EH (cell line): ENCODE results near the gene CAGE1.

Experiments used
- DNase-seq: peaks from one replicate; pipeline ENCODE4 v3.0.0-alpha.2; 2015; ENCODE audit warnings: low read depth

CAGE1 gene

DNA sequence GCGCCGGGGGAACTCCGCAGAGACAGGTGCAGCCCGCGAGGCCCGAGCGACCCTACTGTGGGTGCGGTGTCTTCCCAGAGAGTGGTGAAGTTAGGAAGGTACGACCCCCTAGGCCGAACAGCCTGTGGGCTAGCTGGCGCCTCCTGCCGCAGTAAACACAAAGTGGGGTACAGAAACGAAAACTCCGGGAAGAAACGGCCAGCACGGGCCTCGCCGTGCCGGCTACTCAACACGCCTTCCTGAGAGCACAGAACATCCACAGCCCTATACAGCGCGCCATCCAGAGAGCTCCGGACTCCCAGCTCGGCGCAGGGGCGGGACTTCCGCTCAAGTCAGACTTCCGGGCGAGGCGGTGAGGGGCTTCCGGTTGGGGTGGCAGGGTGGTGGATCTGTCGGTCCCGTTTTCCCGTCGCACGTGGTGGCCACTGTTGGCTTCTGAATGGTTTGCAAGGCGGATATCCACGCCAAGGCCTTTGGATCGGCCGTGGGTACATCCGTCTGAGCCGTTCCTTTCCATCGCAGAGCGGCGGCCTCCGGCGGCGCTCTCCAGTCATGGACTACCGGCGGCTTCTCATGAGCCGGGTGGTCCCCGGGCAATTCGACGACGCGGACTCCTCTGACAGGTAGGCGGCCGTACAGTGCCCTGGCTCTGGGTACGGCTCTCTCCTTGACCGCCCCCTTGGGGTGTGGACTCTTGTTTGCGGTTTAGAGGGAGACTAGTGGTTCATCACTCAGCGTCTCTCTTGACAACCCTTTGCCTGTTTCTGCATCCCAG is at the start of gene CAGE1, which contains the start of gene RIOK1:
CAGE1 (minus strand) TSS at position 292 of the 775 bp plus-strand sequence. CDS start 2,569 bp downstream, outside the sequence.
RIOK1 (plus strand) TSS at position 358 of the 775 bp plus-strand sequence; CDS start at position 553, 195 bp downstream.
- DNase-seq = peak; percentile 97

DNA sequence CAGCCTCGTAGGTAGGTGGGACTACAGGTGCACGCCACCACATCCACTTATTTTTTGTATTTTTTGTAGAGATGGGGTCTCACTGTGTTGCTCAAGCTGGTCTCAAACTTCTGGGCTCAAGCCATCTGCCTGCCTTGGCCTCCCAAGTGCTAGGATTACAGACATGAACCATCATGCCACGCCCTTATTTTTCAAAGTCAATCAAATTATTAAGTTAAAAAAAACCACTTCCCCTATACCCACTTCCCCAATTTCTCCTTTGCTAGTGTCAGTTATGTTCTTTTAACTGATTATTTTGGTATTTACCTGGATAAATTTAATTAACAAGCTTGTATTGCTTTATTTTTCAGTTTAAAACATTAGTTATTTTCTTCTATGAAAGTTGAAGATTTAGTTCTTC is 49.7 kb upstream of the CAGE1 start:
- no peak for DNase-seq

DNA sequence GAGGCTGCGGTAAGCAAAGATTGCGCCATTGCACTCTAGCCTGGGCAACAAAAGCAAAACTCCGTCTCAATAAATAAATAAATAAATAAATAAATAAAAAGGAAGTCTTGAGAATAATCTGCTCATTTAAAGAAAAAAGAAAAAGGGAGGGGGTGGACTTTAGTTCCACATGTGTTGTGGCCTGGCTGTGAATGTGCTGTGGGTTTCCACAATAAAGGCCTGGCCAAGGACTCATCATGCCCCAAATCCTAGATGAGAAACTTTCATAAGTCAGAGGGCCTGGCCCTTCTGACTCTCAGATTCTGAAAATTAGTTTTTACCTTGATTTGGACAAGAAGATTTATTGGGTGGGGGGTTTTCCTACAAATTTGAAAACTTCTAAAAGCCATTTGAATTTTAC is 48.5 kb upstream of the CAGE1 start:
- DNase-seq = no peak

DNA sequence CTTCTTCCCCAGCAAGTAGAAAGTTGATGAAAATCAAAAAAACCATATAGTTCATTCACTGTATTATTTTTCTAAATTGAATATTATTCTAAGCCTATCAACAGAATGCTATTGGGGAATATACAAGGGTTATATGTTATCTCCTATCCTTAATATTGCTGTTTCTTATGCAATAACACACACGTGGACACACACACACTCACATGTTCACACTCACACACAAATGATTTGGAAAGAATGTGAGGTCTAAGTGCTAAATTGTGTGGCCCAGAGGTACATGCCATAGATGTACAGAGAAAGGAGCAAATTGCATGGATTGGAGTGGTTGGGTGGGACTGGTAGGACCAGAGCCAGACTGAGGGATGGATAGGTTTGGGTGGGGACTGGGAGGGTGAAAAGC is 45.1 kb upstream of the CAGE1 start:
- no peak for DNase-seq

DNA sequence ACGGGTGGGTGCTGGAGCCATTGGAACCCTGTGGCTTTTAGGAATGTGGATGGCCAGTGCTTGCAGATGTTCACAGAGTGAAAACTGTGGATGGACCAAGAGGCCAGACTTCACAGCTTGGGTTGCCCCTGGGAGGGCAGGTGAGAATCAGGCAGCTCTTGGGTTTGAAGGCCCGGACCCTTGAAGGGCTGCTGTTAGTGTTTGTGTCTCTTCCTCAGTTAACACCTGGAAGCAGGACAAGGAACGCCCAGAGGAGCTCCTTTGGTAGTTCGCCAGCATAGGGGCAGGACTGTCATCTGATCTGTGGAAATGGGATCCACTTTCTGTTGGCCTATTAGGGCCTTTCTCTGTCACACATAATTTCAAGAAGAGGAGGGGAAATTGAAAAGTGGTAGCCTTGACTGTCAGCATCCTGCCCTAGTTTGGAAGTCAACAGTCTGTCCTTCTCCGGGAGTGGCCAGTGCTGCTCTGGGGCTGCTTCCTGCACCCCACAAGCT is 43.6 kb upstream of the CAGE1 start:
- peak; percentile 38 for DNase-seq

DNA sequence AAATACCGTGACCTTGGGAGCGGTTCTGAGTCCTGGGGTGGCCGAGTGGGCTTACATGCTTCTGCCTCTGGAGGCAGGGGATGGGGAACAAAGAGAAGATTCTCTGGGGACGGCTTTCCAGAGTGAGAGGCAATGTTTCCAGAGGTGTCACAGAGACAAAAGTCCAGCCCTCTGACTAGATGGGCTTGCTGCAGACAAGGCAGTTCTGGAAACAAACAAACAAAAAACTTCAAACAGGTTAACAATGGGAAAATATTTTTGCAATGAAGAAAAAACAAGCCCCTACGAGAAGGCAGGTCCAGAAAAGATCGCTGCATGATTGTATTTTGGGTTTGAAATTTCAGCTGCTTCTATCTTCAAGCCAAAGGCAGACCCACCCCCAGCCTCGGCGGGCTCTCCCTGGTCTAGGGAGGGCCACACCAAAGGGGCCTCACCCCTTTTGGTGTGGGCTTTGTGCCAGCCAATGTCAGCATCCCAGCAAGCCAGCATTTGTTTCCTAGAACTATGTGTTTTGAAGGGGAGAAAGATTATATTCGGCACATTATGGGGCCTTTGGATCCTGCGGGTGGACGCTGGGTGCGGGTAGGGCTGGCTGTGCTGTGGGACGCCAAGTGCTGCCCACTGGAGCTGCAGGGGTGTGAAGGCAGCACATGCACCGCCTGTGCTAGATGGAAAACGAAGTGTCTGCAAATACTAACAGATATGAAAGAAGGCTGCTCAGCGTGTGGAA is 43.0 kb upstream of the CAGE1 start:
- DNase-seq = no peak

DNA sequence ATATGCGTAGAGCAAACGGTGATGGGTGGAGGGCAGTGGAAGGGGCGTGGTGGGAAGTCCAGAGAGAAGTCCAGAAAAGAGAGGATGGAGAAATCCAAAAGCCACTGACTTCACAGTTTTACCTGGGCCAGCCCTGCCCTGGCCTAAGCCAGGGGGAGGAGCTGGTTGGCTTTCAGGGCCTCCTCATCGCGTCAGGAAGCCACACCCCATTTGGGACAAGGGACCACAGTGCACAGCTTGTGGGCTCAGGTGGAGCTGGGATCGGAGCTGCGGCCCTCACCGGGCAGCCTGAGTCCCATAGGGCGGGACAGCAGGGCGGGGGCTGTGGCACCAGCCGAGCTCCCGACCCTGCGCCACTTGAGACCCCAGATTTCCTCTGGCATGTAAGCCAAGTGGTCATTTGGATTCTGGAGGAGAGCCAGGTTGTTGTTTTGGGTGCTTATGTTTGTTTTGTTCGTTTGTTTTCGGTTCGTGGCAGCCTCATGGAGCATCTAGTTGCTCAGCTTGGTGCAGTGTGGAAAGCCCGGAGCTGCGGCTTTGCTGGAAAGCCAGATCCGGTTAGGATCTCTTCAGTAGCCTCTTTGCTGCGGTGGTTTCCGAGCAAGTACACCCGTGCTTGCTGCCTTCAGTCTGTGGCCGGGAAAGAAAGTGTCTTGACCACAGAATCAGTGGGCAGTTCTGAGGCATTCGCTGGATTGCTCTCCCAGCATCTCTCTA is 42.3 kb upstream of the CAGE1 start:
- DNase-seq = peak; percentile 19

DNA sequence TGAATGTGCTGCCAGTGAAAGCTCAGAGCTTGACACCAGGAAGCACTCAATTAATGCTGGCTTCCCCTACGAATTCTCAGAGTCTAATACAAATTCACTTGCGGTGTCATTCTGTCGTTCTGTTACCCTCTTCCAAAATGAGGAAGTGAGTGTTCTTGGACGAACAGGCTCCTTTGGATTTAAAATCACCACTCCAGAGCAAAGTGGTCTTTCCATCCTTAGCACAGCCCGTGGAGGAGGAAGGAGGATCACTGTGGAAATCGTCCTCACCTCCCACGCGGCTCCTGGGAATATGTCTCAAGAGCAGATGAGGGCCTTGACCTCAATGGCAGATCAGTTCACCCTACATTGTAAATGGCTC is 41.8 kb upstream of the CAGE1 start:
- DNase-seq = no peak

DNA sequence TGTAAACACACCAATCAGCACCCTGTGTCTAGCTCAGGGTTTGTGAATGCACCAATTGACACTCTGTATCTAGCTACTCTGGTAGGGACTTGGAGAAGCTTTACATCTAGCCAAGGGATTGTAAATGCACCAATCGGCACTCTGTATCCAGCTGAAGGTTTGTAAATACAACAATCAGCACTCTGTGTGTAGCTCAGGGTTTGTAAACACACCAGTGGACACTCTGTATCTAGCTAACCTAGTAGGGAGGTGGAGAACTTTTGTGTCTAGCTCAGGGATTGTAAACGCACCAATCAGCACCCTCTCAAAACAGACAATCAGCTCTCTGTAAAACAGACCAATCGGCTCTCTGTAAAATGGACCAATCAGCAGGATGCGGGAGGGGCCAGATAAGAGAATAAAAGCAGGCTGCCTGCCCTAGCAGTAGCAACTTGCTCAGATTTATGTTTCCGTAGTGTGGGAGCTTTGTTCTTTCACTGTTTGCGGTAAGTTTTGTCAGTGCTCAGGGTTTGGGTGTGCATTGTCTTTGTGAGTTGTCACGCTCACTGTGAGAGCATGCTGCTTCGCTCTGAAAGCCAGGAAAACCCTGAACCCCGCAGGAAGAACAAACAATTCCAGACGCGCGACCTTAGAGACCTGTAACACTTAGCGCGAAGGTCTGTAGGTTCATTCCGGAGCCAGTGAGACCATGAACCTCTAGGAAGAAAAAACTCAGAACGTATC is 37.1 kb upstream of the CAGE1 start:
- DNase-seq = no peak

DNA sequence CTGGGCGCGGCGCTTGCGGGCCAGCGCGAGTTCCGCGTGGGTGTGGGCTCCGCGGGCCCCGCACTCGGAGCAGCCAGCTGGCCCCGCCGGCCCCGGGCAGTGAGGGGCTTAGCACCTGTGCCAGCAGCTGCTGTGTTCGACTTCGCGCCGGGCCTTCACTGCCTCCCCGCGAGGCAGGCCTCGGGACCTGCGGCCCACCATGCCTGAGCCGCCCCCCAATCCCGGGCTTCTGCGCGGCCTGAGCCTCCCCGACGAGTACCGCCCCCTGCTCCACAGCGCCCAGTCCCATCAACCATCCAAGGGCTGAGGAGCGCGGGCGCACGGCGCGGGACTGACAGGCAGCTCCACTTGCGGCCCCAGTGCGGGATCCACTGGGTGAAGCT is 36.3 kb upstream of the CAGE1 start:
- no peak for DNase-seq

DNA sequence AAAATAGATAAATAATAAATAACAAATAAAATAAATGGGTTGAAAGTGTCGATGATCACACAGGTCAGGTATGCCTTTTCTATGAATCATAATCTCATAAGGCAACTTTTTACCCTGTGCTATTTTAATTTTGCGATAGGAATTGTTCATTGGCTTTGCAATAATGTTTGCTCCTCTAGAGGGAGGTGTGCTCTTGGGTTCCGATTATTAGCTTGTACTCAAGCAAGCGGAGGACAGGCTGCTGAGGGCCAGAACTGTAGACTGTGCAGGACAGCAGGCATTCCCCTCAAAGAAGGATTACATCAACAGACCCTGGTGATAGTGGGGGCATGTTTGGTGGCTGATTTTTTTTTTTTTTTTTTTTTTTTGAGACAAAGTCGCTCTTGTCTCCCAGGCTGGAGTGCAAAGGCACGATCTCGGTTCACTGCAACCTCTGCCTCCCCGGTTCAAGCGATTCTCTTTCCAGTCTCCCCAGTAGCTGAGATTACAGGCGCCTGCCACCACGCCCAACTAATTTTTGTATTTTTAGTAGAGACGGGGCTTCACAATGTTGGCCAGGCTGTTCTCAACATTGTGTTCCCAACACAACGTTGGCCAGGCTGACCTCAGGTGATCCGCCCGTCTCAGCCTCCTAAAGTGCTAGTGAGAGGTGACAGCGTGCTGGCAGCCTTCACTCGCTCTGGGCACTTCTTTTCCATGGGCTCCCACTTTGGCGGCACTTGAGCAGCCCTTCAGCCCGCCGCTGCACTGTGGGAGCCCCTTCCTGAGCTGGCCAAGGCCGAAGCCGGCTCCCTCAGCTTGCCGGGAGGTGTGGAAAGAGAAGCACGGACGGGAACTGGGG is 35.6 kb upstream of the CAGE1 start:
- peak; percentile 48 for DNase-seq

DNA sequence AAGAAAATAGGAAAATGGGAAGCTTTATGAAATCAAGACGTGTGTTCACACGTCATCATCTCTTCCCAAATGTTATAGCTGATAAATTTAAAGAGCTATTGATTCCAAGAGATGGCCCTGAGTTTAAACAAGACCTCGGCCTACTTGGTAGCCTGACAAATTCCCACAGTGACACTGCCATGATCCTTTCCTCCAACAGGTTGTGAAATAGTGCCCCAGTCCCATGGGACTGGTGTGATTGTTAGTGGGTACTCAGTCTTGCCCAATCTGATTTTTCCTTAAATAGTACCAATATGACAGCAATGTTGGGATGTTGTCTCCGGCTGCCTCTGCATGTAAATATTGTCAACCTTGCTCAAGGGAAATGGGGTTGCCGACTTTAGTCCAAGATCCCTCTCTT is 34.5 kb upstream of the CAGE1 start:
- no peak for DNase-seq

DNA sequence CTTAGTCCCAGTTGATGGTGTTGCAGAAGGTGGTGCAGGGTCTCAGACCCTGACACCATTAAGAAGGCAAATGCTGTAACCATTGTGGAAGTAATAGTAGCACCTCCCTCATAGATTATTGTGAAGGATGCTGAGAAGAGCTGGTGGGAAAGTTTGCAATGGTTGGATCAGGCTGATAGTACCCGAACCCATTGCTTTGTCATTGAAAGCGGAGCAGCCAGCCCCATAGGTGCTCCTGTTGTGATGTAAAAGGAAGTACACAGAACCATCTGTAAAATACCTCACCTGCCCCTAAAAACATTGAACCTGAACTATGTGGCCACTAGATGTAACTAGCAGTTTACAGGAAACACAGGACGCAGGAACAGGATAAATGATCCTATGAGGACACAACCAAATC is 31.5 kb upstream of the CAGE1 start:
- DNase-seq = no peak

DNA sequence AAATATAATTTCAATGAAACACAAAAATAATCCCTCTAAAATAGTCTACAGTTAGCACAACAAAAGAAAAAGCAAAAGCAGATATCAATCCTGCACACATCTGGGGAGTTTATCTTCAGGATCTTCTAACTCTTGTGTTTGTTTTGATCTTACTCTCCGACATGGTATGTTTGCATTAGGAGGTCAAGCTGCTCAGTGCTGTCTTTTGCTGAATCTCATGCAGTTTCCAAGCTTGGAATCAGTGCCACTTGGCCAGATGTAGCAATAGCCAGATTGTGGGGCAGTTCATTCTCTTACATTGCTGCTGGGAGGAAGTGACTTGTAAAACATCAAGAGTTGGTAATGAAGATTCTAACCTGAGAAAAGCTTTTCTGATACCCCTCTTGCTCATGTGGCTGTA is 29.5 kb upstream of the CAGE1 start:
- peak; percentile 49 for DNase-seq

DNA sequence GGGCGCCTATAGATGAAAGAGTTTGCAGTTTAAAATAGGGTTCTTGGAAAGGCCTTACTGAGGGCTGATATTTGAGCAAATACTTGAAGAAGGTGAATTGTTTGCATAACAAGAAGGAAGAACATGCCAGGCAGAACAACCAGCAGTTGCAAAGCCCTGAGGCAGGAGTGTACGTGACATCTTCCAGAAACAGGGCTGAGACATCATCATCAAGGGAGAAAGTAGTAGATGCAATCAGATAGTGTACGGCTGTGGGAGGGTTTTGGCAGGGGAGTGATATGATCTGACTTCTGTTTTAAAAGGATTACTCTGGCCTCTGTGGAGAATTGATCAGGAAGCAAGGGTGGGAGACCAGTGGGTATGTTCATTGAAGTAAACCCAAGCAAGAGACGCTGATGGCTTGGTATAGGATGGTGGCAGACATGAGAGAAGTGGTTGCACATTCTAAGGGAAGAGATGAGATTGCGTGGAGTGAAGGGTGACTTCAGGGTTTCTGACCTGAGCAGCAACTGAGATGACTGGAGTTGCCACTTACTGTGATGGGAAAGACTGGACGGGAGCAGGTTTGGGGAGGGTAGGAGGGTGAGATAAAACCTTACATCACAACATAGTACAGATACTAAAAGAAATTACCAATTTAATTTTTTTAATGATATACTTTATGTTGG is 28.8 kb upstream of the CAGE1 start:
- DNase-seq = peak; percentile 73

DNA sequence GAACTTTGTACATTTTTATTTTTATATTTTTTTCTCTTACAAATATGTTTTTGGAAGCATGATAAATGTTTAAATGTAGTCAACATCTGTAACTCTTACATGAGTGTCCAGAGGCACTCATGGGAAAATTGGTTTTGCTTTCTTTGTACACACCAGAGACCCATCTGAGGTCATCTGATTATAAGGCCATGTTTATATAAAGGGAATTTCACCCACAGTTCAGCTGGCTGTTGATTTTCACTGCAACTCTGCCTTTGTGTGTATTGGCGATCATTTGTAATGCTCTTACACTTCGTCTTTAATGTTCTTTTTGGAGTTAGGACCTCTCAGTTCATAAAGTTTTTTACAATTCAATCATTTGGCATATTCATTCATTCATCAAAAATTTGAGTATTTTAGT is 28.1 kb upstream of the CAGE1 start:
- DNase-seq = no peak

DNA sequence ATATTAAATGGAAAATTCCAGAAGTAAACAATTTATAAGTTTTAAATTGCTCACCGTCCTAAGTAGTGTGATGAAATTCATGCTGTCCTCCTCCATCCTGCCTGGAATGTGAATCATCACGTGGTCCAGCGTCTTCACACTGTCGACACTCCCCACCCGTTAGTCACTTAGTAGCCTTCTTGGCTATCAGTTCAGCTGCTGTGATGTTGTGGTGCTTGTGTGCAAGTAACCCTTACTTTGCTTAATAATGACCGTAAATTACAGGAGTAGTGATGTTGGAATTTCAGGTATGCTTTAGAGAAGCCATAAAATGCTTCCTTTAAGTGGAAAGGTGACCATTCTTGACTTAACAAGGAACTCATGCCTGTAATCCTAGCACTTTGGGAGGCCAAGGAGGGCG is 25.3 kb upstream of the CAGE1 start:
- peak; percentile 87 for DNase-seq

DNA sequence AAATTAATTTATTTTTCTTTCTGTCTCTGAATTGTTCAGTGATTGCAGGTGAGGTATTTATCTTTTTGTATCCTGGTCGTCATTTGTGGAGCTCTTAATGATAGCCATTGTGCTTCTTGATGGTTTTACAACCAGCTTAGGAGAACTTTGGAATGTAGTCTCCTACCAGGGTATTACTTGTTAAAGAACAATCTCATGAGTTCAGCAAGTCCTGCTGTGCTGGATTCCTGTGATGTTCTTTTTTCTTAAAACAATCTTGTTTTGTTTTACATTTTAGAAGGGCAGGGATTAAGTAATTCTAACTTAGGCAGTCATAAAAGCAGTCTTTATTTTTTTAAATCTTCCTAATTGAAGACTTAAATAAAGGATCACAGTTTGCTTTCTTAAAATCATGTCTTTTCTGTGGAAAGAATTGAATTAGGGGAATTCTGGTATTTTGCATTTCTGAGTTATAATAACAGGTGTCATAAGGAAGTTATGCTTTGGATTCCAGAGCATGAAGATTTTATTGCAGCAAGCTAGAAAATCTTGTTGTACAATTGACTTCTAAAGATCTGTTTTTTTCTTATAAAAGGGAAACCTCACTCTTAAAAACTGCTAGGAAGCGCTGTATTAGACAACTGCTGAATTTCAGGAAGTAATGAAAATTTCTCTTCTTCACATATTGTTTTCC is 23.7 kb upstream of the CAGE1 start:
- DNase-seq = no peak

DNA sequence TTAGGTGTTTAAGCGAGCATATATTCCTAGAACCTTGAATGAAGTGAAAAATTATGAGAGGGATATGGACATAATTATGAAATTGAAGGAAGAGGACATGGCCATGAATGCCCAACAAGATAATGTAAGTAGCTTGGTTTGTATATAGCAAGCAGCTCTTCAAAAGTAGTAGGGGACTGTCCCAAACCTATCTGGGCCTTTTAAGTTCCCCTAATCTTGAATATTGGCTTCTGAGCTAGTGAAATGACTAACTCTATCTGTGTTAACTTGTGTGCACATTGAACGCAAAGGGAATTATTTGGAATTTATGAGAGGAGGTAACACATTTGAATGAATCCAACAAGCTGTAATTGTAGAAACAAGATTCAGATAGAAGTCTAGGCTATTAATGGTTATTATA is 21.8 kb upstream of the CAGE1 start:
- DNase-seq = no peak

DNA sequence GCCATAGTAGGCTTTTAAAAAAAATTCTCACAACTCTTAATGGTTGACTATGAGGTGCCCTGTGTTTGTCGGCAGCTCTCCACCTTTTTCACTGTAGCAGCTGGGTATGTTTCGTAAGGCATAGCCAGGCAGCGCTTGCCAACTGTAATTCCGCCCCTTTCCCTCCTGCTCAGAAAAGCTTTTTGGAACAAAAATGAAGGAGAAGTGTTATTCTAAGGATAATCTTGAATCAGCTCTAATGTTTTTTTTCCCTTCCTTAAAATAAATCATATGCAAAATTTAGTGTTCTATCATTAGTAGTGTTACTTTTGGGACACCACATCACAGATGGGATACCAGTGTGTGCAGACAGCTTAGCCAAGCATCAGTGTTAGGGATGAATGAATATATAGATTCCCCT is 21.3 kb upstream of the CAGE1 start:
- no peak for DNase-seq
